ENCODE results near the gene CORT.
A peak's percentile ranks its signal among the peaks of the same experiment; 100 is the strongest.
"Not testable (repeated sequence)": the region's sequence is repeated elsewhere in the genome, so short reads cannot be mapped to it uniquely, and the experiment has no call there.

CORT gene, protein sequence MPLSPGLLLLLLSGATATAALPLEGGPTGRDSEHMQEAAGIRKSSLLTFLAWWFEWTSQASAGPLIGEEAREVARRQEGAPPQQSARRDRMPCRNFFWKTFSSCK

DNA sequence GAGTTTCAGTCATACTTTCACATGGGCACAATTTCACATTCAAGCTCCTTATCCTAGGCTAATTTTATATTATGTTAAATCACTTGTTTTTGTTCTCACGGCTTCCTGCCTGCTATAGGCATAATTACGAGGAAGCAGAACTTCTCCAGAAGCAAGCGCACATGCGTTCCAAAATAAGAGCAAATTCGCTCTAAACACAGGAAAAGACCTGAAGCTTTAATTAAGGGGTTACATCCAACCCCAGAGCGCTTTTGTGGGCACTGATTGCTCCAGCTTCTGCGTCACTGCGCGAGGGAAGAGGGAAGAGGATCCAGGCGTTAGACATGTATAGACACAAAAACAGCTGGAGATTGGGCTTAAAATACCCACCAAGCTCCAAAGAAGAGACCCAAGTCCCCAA lies at the start of gene CORT:
TSS of gene CORT (plus strand) at position 281 of the 400 bp plus-strand sequence. CDS start 193 bp downstream, outside the sequence.
- DNase-seq: no peak

DNA sequence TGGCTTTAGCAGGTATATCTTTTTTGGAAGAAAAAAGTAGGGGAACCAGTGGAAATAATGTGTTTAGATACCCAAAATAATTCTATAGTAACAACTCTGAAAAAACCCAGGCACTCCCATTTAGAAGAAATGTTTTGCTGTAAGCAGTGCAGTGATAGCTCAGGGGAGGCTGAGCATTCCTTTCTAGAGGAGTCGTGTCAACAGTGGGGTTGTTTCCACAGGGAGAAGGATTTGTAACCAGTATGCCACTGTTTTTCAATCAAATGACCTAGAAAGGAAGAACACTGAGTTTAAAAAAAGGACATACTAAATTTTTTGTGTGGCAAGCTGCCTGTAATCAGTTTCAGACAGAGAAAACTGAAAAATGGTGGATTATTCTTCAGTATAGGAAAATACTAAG lies 48.5 kb upstream of the CORT start:
- DNase-seq: no peak

DNA sequence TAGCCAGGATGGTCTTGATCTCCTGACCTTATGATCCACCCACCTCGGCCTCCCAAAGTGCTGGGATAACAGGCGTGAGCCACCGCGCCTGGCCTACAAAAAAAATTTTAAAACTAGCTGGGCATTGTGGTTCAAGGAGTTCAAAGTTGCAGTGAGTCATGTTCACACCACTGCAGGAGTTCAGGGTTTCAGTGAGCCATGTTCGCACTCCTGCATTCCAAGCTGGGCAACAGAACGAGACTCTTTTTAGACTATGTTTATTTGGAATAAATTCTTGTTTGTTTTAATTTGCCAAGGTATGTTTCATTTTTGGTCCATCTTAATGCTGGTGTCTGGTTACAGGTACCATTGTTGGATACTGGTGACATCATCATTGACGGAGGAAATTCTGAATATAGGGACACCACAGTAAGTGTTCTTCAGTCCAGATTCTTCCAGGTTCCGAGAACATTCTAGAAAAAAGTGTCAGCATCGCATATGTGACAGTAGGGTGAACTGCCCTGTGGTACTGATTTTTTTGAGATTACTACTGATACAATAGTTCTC lies 47.0 kb upstream of the CORT start:
- no peak for DNase-seq

DNA sequence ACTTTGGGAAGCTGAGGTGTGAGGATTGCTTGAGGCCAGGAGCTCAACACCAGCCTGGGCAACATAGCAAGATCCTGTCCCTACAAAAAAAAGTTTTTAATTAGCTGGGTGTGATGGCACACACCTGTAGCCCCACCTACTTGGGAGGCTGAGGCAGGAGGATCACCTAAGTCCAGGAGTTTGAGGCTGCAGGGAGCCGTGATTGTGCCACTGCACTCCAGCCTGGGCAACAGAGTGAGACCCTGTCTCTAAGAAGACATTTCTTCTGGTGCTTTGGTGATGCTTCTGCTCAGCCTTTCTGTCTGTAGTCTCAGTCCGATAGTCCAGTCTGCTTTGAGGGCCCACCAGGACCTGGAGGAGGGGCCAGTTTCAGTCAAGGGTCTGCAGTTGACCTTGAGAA lies 42.6 kb upstream of the CORT start:
- DNase-seq: no peak

DNA sequence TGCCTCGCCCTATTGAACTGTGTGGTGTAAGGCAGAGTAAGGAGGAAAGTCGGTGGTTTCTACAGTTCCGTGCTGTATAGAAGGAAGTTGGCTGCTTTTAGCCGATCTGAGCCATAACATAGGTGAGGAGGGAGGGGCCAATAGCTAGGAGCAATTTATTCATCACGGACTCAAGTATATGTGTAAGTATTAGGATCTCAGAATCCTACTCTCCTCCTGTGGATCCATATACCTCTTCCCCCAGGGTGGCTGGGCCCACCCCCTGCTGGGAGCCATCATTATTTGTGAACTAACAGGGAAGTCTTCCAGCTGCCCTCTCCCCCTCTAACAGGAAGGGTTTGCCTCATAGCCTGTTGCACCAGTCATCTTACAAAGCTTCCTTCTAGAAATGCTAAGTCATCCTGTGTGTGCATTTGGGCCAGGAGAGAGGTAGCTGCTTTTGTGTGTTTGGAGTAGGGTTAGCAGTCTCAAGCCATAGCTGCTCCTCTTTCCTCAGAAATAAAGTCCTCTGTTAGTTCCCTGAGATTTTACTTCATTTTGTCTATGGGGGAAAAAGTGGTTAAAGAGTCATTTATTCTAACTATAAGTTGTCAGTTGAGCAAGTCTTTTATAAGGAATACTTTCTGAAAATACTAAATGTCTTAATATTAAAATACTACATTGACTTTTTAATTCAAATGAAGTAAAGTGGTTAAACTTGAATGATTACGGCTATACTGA lies 34.5 kb upstream of the CORT start:
- no peak for DNase-seq

DNA sequence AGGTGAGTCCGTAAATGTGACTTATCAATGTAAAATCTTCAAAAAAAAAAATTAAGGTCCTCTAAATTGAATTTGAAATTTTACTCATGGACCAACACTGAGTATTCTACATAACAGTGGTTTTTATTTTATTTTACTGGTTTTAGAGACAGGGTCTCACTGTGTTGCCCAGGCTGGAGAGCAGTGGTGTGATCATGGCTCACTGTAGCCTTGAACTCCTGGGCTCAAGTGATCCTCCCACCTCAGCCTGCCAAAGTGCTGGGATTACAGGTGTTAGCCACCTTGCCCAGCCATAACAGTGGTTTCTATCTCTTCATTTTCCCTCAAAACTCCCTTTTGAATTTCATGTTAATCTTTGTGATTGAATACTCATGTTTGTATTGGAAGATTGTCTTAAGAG lies 33.9 kb upstream of the CORT start:
- not testable (repeated sequence) for DNase-seq

DNA sequence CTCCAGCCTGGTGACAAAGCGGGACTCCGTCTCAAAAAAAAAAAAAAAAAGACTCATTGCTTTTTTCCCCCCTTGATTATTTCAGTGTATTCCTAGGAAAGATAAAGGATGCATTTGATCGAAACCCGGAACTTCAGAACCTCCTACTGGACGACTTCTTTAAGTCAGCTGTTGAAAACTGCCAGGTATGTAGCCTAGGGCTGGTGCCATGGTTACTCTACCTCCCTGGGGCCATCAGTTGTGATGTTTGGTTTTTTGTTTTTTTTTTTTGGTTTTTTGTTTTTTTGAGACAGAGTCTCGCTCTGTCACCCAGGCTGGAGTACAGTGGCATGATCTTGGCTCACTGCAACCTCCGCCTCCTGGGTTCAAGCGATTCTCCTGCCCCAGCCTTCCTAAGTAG lies 31.1 kb upstream of the CORT start:
- DNase-seq: not testable (repeated sequence)

DNA sequence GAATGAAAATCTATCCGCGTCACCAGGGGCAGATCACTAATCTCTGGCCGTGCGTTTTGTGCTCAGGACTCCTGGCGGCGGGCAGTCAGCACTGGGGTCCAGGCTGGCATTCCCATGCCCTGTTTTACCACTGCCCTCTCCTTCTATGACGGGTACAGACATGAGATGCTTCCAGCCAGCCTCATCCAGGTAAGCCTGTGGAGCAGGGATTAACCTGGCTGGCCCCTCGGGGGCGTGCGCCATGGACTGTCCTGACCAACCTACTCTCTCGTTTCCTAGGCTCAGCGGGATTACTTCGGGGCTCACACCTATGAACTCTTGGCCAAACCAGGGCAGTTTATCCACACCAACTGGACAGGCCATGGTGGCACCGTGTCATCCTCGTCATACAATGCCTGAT lies 30.5 kb upstream of the CORT start:
- DNase-seq: no peak

DNA sequence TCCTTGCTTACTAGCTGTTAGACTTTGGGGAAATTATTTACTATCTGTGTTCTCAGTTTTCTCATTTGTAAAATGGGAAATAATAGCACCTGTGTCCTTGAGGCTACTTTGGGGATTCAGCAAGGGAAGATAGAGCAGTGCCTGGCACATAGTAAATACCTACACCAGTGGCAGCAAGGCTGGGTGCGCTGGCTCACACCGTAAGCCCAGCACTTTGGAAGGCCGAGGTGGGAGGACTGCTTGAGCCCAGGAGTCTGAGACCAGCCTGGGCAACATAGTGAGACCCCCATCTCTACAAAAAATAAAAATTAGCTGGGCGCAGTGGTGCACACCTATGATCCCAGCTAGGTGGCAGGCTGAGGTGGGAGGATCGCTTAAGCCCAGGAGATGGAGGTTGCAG lies 28.2 kb upstream of the CORT start:
- no peak for DNase-seq

DNA sequence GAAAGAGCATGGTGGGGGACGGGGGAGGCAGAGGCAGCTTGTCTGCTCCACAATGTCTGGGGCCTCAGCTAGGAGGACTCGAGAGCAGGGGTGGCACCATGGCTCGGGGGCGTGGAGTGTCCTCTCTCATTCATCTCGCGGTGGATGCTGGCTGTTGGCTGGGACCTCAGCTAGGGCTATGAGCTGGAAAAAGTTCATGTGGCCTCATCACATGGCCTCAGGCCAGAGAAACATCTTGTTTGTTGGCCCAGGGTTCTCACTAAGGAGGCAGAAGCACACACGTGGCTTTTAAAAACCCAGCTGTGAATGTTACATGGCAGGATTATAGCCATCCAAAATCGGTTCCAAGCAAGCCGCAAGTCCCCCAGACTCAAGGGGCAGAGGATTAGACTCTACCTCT lies 25.8 kb upstream of the CORT start:
- DNase-seq: no peak

DNA sequence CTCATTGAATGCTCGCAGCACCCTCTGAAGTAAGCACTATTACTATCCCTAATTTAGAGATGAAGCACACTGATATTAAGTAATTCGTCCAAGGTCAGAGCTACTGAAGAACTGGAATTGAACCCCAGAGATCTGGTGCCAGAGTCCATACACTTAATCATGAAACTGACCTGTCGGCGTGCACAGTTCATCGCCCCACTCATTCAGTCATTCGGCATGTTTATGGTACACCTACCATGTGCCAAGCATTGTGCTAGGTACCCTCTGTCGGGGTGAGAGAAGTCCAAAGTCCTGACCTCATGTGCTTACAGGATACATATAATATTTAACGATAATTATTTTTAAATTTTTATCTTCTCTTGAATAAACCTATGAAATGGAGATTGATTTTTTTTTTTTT lies 25.2 kb upstream of the CORT start:
- DNase-seq: no peak

DNA sequence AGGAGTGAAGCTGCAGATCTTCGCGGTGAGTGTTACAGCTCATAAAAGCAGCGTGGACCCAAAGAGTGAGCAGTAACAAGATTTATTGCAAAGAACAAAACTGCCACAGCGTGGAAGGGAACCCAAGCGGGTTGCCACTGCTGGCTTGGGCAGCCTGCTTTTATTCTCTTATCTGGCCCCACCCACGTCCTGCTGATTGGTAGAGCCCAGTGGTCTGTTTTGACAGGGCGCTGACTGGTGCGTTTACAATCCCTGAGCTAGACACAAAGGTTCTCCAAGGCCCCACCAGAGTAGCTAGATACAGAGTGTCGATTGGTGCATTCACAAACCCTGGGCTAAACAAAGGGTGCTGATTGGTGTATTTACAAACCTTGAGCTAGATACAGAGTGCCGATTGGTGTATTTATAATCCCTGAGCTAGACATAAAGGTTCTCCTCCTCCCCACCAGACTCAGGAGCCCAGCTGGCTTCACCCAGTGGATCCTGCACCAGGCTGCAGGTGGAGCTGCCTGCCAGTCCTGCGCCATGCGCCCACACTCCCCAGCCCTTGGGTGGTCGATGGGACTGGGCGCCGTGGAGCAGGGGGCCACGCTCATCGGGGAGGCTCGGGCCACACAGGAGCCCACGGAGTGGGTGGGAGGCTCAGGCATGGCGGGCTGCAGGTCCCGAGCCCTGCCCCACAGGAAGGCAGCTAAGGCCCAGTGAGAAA lies 23.9 kb upstream of the CORT start:
- not testable (repeated sequence) for DNase-seq

DNA sequence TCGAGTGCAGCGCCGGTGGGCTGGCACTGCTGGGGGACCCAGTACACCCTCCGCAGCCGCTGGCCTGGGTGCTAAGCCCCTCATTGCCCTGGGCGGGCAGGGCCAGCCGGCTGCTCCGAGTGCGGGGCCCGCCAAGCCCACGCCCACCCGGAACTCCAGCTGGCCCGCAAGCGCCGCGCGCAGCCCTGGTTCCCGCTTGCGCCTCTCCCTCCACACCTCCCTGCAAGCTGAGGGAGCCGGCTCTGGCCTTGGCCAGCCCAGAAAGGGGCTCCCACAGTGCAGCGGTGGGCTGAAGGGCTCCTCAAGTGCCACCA lies 23.3 kb upstream of the CORT start:
- not testable (repeated sequence) for DNase-seq

DNA sequence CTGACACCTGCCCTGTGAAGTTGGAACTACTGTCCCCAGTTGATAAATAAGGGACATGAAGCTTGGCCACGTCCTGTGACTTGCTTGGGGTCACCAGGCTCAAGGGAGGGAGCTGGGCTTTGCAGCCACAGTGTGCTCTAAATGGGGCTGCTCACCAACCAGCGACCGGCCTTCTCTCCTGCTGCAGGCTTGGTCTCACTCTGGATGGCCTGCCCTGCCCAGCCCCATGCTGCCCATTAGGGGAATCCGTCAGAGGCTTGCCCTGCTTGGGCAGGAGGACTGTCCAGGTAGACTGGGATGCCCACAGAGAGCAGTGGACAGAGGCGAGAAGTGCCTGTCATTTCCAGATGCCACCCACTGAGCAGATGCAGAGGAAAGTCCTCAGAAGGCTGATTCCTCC lies 20.8 kb upstream of the CORT start:
- no peak for DNase-seq

DNA sequence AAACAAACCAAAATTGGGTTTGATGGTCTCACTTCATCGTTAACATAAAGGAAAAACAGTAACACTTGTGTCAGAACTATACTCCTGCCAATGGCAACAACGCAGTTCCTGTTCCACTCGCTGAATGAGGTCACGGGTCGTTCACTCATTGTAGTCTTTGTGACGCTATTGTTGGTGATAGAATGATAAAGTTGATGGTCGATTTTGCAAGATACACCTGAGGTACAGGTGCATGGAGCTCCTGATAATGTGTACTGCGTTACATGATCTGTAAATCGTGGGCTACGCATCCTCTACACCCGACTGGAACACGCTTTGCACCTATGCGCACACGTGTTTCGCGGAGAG lies 20.0 kb upstream of the CORT start:
- no peak for DNase-seq

DNA sequence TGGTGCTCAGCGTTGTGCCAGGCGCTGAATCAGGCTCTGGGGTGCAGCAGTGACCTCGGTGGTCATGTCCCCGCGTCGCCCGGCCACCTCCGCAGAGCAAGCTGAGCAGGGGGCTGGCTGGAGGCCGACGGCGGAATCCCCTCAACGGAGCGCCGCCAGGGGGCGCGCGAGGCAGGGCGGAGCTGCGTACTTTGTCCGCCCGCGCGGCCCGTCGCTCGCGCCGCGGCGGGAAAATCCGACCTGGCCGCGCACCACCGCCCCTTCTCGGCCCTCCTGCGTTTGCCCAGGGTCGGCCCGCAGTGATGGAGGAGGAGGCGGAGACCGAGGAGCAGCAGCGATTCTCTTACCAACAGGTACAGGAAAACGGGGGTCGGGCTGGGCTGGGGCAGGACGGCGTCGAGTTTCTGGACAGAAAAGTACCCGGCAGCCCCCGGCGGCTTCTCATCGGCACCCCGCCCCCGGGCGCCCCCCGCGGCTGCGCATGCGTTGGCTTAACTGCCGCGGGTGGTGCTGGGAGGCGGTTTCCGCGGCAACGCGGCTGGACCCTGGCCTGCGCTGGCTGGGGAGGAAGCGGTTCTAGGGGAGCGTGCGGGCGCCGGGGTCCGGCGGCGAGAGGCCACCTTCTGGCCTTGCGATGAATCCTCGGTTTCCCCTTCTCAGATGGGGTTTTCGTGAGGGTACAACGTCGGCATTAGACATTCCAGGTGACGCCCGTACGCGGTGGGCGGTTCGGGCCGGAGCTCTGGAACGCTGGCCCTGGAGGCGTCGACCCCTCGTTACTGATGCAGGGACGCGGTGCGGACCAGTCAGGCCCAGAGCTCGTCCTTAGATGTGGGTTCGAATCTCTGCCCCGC lies 19.4 kb upstream of the CORT start, which contains the start of gene CENPS:
TSS of gene CENPS (plus strand) at position 218 of the 854 bp plus-strand sequence. CDS start at position 303, 85 bp downstream.
- peak; percentile 74 for DNase-seq

DNA sequence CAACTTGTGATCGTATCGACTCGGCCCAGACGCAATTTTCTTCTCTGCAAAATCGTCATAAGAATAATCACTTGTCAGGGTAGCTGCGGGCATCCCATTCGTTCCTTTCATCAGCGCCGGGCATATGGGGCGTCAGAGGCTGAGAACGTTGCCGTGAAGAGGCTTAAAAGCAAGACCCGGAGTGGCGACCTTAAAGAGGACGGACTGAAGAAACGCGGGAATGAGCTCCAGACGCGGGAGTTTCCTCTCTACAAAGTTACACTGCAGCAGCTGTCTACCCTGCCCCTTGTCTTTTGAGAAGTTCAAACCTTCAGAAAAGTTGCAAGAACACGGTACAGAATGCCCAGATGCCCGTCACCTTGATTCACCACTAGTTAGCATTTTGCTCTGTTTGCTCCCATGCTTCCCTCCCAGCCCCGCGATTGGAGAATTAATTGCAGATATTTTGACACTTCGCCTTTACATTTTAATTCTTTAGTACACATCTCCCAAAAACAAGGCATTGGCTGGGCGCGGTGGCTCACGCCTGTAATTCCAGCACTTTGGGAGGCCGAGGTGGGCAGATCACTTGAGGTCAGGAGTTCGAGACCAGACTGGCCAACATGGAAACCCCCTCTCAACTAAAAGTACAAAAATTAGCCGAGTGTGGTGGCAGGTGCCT lies 18.6 kb upstream of the CORT start:
- DNase-seq: no peak

DNA sequence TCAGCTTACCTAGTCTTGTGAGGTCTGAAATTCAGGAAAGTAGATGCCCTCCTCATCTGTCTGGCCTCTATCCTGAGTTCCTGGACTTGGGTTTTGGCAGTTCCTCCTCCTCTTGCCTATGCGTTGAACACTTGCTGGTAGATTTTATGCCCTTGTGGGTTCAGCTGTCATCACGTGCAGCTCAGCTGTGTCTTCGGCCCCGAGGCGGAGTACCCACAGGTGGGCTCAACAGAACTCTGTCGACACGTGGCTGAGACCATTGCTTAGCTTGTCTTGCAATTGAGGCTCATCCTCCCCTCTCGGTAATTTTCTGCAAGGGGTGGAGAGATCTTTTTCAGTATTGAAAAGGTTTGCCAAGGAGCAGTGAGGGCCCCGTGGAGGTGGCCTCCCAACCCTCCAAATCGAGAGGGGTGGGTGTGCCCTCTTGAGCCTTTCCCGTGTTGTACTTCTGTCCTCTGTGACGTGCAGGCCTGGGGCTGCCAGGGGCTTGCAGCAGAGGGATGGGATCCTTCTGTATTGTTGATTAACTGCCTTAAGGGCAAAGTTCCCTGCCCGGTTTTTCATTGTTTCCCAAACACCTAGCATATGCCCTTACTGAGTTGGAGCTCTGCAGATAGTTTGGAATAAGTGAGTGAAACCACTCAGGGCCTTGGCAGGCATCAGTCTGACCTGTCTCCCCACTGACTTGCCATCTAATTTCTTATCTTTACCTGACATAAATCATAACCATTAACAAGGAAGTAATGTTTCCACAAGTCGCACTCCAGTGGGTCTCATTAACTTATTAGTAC lies 16.7 kb upstream of the CORT start:
- no peak for DNase-seq

DNA sequence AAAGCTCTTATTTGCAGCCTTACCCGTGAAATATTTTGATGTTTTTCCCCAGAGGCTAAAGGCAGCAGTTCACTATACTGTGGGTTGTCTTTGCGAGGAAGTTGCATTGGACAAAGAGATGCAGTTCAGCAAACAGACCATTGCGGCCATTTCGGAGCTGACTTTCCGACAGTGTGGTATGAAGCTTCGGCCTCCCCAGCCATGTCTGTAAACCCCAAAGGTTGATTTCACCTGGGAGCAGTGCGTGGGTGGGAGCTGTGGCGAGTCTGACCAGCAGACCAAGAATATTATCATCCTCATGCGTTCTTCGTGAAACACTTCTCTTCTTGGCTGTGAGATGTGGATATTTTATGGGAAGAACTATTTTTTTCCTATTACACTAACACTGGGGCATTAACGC lies 16.0 kb upstream of the CORT start:
- no peak for DNase-seq

DNA sequence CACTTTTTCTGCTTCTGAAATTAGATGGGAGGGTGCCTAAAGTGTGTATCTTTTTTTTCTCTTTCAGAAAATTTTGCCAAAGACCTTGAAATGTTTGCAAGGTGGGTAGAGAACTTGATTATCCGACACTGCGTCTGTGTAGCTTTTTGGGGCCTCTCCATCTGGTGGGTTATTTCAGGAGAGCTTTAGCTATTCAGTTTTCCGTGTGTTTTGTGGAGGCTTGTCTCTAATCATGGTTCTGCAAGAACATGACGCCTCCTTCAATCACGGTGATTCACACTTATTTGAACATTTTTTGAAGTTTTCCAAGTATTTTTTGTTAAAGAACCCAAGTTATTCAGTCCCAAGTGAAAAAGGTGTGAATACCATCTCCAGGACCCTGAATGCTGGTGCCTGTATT lies 15.2 kb upstream of the CORT start:
- no peak for DNase-seq

DNA sequence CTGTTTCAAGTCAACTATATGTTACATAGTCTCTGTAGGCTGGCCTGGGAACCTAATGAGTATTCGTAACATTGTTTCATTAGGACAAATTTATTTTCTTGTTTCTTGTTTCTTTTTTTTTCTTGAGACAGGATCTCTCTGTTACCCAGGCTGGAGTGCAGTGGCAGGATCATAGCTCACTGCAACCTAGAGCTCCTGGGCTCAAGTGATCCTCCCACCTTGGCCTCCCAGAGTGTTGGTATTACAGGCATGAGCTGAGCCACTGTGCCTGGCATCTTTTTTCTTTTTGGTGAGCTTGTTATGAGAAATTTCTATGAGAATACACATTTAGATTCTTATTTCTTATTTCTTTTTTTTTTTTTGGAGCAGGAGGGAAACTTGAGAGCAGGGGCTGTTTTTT lies 12.8 kb upstream of the CORT start:
- DNase-seq: no peak

DNA sequence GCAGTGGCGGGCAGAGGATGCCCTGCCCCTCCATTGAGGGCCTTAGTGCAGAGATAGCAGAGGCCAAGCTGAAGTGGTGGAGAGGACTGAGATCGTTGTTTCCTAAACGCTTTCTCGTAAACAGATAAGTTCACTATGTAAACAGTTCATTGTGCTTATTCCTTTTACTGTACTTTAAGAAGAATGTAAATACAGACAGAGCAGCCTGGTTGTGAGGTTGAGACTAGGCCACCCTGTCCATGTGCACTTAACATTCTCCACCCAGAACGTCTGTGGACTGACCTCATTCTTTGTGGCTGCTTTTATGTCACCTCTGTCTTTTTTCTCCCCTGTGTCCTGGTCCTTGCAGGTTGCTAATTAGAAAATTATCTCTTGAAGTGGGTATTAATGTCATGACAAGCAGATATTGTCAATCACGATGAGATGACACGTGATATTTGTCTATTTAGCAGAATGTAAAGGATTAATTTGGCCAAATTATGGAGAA lies 11.1 kb upstream of the CORT start:
- no peak for DNase-seq

Data from NCI-H1417 treated with DMSO at 0.1 percent for 48 hours (cell line).